Measurements from ENCODE around the gene AADACL4.
A peak's percentile ranks its signal among the peaks of the same experiment; 100 is the strongest.

Gene AADACL4

DNA sequence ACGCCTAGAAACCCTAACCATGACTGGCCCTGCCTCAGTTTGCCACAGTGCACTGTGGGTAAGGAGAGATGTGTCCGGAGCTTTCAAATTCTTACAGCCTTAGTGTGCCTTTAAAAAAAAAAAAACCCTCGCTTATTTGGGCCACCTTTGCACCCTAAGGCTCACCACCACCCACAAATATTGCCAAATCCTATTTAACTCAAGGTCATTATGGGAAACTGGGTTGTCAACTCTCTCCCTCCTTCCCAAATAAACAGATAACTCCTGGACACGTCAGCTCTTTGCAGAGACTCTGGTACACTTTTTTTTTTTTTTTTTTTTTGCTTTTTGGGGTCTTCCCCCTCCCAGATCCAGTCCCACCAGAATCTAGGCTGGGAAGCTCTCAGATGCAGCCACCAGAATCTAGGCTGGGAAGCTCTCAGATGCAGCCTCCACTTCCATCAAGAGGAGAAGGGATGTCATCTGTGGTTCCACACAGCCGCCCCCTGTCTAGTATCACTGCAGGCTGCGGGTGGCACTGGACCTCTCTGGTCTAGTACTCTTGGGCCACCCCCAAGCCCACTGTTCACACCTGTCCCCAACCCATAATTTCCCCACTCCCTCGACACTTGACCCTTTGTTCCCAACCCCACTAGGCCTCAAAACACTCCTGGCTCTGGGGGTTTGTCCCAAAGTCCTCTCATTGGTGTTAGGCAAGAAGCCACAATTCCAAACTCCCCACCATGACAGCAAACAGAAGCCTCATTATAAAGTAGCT, 29.3 kb upstream of the AADACL4 start:
- no peak for DNase-seq

GRCh38 chr1:12615159-12615864, 28.6 kb upstream of the AADACL4 start:
- DNase-seq, result no peak

GRCh38 chr1:12615865-12616708, 27.8 kb upstream of the AADACL4 start:
- DNase-seq, result peak; percentile 18

DNA sequence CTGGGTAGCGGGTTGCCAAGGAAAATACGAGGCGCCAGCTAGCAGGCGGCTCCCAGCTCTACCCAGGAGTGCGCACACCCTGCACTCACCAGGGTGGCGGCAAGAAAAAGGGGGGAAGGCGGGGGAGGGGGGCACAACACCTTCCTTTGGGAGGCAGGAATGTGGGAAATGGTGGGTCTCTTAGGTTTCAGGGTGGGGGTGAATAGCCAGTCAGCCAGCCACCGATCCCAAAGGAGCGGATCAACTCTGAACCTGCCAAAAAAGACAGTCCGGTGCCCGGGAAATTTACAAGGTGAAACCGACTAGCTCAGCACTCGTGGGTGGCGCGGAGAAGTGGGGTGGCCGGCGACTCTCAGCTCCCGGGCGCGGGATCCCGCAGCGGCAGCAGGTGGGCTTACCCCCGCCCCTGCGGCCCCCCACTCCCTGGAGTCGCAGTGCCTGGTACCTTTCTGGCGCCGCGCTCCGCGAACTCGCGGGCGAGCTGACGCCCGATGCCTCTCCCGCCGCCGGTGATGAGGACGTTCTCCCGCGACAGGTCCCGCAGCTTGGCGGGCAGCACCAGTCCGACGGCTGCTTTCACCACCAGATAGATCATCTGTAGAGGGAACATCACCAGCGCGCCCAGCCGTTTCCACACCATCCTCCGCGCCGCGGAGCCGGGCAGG, 27.0 kb upstream of the AADACL4 start:
- peak; percentile 37 for DNase-seq

- no peak for DNase-seq
These were observed 26.4 kb upstream of the AADACL4 start for GRCh38 chr1:12617511-12617900.

- DNase-seq, result peak; percentile 73
These were observed 25.8 kb upstream of the AADACL4 start, which contains the start of gene DHRS3 for GRCh38 chr1:12617901-12618660. DHRS3 (minus strand) TSS chr1:12618210; CDS start chr1:12617348, 862 bp downstream.

GRCh38 chr1:12618661-12618964, 25.3 kb upstream of the AADACL4 start:
- DNase-seq, result no peak

DNA sequence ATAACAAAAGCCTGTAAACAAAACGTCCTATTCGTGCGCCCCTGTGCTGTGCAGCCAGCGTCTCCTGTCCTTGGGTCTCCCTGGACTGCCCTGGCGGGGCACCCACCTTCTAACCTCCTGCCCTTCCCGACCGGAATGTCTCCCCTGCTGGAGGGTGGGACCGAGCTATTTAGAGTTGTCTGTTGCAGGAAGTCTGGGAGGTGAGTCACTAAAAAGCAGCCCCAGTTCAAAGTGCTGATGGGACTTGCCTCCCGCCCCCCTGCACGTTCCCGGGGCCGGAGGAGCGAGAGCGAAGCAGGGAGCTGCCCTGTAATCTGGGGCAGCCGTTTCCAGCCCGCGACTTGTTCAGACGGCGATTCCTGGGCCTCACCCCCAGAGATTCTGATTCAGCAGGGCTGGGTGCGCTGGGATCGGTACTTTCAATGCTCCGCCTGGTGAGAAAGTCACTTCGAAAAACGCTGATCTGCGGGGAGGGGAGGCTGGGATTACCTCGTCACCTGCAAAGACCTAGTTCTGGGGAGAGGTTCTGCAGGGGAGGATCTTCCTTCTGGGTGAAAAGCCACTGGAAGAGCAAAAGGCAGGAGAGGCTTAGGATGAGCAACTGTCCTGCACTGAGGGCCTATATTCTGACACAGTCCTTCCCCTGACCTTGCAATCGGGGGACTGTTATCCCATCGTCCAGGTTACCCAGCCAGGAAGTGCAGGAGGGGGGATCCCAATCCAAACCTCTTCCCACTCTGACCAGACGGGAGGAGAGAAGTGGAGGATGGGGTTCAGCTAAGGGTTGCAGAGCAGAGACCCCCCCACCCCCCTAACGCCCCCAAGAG, 24.7 kb upstream of the AADACL4 start:
- DNase-seq, result peak; percentile 64

DNA sequence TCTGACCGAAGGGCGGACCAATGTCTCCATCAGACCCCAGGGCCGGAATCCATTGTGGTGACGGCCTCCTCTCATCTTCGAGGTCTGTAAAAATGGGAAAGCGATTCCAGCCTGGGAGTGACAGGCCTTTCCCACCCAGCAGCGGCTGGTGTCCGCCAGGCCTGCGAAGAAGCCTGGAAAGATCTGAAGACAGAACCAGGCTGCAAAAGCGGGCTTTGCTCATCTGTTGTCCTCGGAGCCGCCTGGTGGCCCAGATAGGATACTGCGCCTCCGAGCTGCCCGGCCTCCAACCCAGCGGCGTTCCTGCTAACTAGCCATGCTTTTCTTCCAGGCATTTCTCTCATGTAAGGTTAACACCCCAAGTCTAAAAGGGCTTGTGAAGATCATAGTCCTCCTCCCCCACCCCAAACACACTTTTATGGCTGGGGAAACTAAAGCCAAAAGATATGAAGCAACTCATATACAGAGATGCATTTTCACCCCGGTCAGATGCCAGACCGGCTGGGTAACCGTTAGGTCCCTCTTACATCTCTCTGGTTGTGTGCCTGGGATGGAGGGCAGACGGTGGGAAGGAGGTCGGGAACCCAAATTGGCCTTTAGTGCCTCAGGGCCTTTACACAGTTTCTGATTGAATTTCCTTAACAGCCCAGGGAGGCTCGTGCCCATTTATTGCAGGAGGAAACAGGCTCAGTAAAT, 23.9 kb upstream of the AADACL4 start:
- peak; percentile 88 for DNase-seq

GRCh38 chr1:12620488-12620865, 23.4 kb upstream of the AADACL4 start:
- peak; percentile 53 for DNase-seq

GRCh38 chr1:12620931-12621330, 23.0 kb upstream of the AADACL4 start:
- no peak for DNase-seq

GRCh38 chr1:12621346-12622335, 22.2 kb upstream of the AADACL4 start:
- no peak for DNase-seq

DNA sequence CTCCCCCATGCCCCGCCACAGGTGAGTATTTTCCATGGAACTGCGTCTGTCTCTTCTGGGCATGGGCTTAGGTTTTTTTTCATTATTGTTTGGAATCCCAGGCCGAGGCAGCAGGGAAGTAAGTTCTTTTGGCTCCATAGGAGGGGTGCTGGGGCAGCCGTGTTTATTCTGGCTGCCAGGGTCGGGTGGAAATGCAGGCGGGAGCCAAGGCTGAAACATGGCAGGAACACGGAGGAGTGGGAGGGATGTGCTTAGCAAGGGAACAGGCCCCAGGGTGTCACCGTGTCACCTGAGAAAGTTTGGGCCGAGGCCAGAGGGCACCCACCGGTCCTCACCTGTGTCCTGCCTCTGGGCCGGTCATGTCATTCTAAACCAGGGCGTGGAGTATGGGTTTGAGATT, 21.4 kb upstream of the AADACL4 start:
- no peak for DNase-seq

GRCh38 chr1:12625276-12625675, 18.6 kb upstream of the AADACL4 start:
- DNase-seq, result no peak

GRCh38 chr1:12626888-12627287, 17.0 kb upstream of the AADACL4 start:
- DNase-seq, result no peak

DNA sequence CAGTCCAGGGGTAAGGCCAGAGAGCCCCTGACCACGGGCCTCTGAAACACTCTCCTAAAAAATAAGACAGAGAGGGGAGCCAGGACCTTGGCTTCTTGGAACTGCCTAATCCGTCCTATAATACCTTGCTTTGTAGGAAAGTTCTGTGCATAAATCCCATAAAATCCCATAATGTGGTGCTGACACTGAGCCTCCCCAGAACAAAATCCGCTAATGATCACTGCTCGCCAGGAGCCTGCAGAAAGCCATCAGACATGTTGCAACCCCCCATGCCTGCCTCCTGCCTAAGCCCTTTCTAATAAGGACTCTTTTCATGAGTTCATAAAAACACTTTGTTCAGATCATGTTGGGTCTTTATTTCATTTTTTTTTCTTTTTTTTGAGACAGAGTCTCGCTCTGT, 16.6 kb upstream of the AADACL4 start:
- no peak for DNase-seq

DNA sequence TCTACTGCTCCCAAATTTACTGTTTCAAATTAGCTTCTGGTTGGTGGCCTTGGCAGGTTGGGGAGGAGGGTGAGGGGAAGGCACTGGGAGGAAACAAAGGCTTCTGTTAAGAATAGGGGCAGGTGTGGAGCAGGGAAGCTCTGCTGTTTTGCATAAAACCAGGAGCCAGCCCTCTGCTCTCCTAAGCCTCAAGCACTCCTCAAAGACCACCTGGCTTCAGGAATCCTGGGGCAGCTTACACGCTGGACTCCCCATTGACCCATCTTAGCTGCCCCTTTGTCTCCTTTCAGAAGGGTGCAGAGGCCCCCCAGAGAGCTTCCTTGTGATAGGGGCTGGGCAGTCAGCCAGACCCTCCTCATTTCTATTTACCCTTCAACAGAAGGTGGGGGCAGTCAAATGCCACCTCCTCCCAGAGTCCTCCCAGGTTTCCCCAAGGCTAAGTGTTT, 14.4 kb upstream of the AADACL4 start:
- no peak for DNase-seq

GRCh38 chr1:12629985-12630760, 13.7 kb upstream of the AADACL4 start:
- DNase-seq, result no peak

Data from hematopoietic multipotent progenitor cell treated with erythropoietin and hydrocortisone succinate and interleukin-3 and kit ligand, for 4 days (in vitro differentiated cells).